HS-27A (cell line): ENCODE measurements around the gene ATP10B.

Experiments
- DNase-seq: peaks from one replicate; pipeline ENCODE4 v3.0.0-alpha.2; 2012; ENCODE audit warnings: low read depth, missing footprints

The ATP10B gene

GRCh38 chr5:160635046-160635445 is 217.0 kb downstream of the ATP10B start:
- DNase-seq: no peak

GRCh38 chr5:160629003-160629402 is 223.0 kb downstream of the ATP10B start:
- DNase-seq: no peak

GRCh38 chr5:160628619-160628968 is 223.4 kb downstream of the ATP10B start:
- DNase-seq: no peak

GRCh38 chr5:160627921-160628618 is 223.9 kb downstream of the ATP10B start:
- no peak for DNase-seq

GRCh38 chr5:160626322-160626721 is 225.7 kb downstream of the ATP10B start:
- DNase-seq: no peak

GRCh38 chr5:160621526-160621925 is 230.5 kb downstream of the ATP10B start:
- no peak for DNase-seq

GRCh38 chr5:160620401-160620800 is 231.6 kb downstream of the ATP10B start:
- no peak for DNase-seq

GRCh38 chr5:160619381-160619780 is 232.6 kb downstream of the ATP10B start:
- DNase-seq: no peak

- no peak for DNase-seq
Observed at GRCh38 chr5:160618286-160618685, 233.7 kb downstream of the ATP10B start.

- DNase-seq: no peak
Observed at GRCh38 chr5:160616712-160617497, 235.1 kb downstream of the ATP10B start.

- DNase-seq: no peak
Observed at GRCh38 chr5:160614136-160614535, 237.9 kb downstream of the ATP10B start.

GRCh38 chr5:160605266-160605665 is 246.7 kb downstream of the ATP10B start:
- DNase-seq: no peak

GRCh38 chr5:160604484-160604883 is 247.5 kb downstream of the ATP10B start:
- no peak for DNase-seq

GRCh38 chr5:160602744-160603143 is 249.3 kb downstream of the ATP10B start:
- DNase-seq: no peak

- DNase-seq: no peak
Observed at GRCh38 chr5:160601046-160601445, 251.0 kb downstream of the ATP10B start.

- no peak for DNase-seq
Observed at GRCh38 chr5:160573318-160573717, 278.7 kb downstream of the ATP10B start.

GRCh38 chr5:160567031-160567705 is 284.8 kb downstream of the ATP10B start:
- DNase-seq: no peak

GRCh38 chr5:160565376-160565775 is 286.6 kb downstream of the ATP10B start:
- no peak for DNase-seq

- no peak for DNase-seq
Observed at GRCh38 chr5:160556846-160557245, 295.2 kb downstream of the ATP10B start.

GRCh38 chr5:160555971-160556631 is 295.9 kb downstream of the ATP10B start:
- DNase-seq: no peak

GRCh38 chr5:160555581-160555970 is 296.4 kb downstream of the ATP10B start:
- no peak for DNase-seq

- DNase-seq: no peak
Observed at GRCh38 chr5:160550075-160550474, 301.9 kb downstream of the ATP10B start.
